HepG2 (cell line): ENCODE measurements around the gene SDK1. TPM values are rescaled to one million over a fixed set of nuclear protein-coding genes. Genes with fewer than 3 reads are reported as not detected.

Experiments
- ATAC-seq: fragments of 200-7000 bp; cut with Tn5 transposase; 3 replicates; pipeline ENCODE4 v1.9.1; 2020; ENCODE audit warnings: mild to moderate bottlenecking, moderate library complexity
- BruUV-seq: library from RNA; stranded (reverse); fragments of 400-500 nt; replicated peaks from 2 replicates; lab custom pipeline; 2021; lab: Mats Ljungman, UMichigan
- CTCF ChIA-PET: fragments of 300-600 bp; formaldehyde crosslinking; extraction: SDS; loops from one replicate; lab custom pipeline; 2021; ENCODE audit warnings: low total read pairs, inconsistent platforms, low intra/inter-chr PET ratio; lab: Yijun Ruan, JAX
- POLR2A ChIA-PET: fragments of 350-600 bp; sonication (Branson Sonifier 250); formaldehyde crosslinking; loops from one replicate; lab custom pipeline; 2020; ENCODE audit warnings: antibody characterized with exemption, inconsistent platforms; lab: Yijun Ruan, JAX
- DNase-seq: peaks from one replicate; pipeline ENCODE4 v3.0.0-alpha.2; 2015; ENCODE audit warnings: low spot score
- FAIRE-seq: peaks from 3 replicates; lab custom pipeline; 2011; peaks lifted over from hg19 to GRCh38; lab: Jason Lieb, UNC
- H2AFZ ChIP-seq: one replicate; pipeline ENCODE4 v1.6.1; 2011; ENCODE audit warnings: low read length, inconsistent platforms
- H3K27ac ChIP-seq: fragments of 300-600 bp; 3 replicates; pipeline ENCODE4 v1.8.0; 2011; ENCODE audit warnings: mixed run types, mild to moderate bottlenecking, mixed read lengths, low read length, inconsistent platforms; ENCODE audit not compliant: insufficient read depth; ENCODE audit errors: extremely low read length
- H3K27me3 ChIP-seq, 2 experiments: fragments of 200-600 bp in 1 of 2; 2 replicates in 1 of 2; 3 replicates in 1 of 2; pipeline versions ENCODE4 v1.6.0 to v1.8.0; 2011; ENCODE audit warnings: low read length in 2 of 2, mild to moderate bottlenecking in 2 of 2, moderate library complexity in 2 of 2, inconsistent platforms in 1 of 2; ENCODE audit not compliant: insufficient read depth in 2 of 2, control insufficient read depth in 1 of 2
- H3K36me3 ChIP-seq, 2 experiments: fragments of 200-600 bp in 1 of 2; replicated peaks in 1 of 2; 2 replicates in 1 of 2; 3 replicates in 1 of 2; pipeline versions ENCODE4 v1.5.1 to v1.8.0; 2011; ENCODE audit warnings: low read length in 2 of 2, inconsistent platforms in 1 of 2; ENCODE audit not compliant: insufficient read depth in 2 of 2, control insufficient read depth in 1 of 2
- H3K4me1 ChIP-seq: 2 replicates; pipeline ENCODE4 v1.5.1; 2012; ENCODE audit warnings: low read length, inconsistent platforms; ENCODE audit not compliant: insufficient read depth
- H3K4me2 ChIP-seq: 2 replicates; pipeline ENCODE4 v1.6.0; 2011; ENCODE audit warnings: low read depth, low read length, inconsistent platforms
- H3K4me3 ChIP-seq, 3 experiments: fragments of 200-600 bp in 1 of 3; sonication (generic), shearing (Covaris generic) in 1 of 3; replicated peaks in 1 of 3; 2 replicates each; pipeline ENCODE4 v1.5.1; 2011 to 2016; ENCODE audit warnings: low read length in 3 of 3, inconsistent platforms in 2 of 3, low read depth in 2 of 3, mild to moderate bottlenecking in 2 of 3, control low read depth in 1 of 3, mixed read lengths in 1 of 3; ENCODE audit not compliant: insufficient read depth in 1 of 3
- H3K79me2 ChIP-seq: one replicate; pipeline ENCODE4 v1.6.1; 2011; ENCODE audit warnings: low read length, inconsistent platforms; ENCODE audit not compliant: insufficient read depth
- H3K9ac ChIP-seq: 2 replicates; pipeline ENCODE4 v1.6.0; 2011; ENCODE audit warnings: mild to moderate bottlenecking, low read depth, low read length, inconsistent platforms; ENCODE audit not compliant: insufficient read depth
- H3K9me3 ChIP-seq: 2 replicates; pipeline ENCODE4 v1.5.1; 2012; ENCODE audit warnings: mild to moderate bottlenecking, low read length
- H4K20me1 ChIP-seq: 2 replicates; pipeline ENCODE4 v1.6.0; 2011; ENCODE audit warnings: inconsistent platforms, mild to moderate bottlenecking, low read length, moderate library complexity; ENCODE audit not compliant: insufficient read depth
- ATF1 ChIP-seq: IDR thresholded peaks from 2 replicates; pipeline ENCODE4 v1.6.1; 2016; ENCODE audit warnings: mild to moderate bottlenecking, control low read depth
- ELF1 ChIP-seq: sonication (generic); formaldehyde crosslinking; IDR thresholded peaks from 2 replicates; pipeline ENCODE4 v1.4.0; 2020; ENCODE audit warnings: missing genetic modification reagents
- REXO4 ChIP-seq: sonication (generic); formaldehyde crosslinking; IDR thresholded peaks from 2 replicates; pipeline ENCODE4 v1.8.0; 2022; ENCODE audit warnings: missing genetic modification reagents, mild to moderate bottlenecking, borderline replicate concordance
- TSC22D2 ChIP-seq: sonication (generic); formaldehyde crosslinking; IDR thresholded peaks from 2 replicates; pipeline ENCODE4 v1.5.1; 2020; ENCODE audit warnings: missing genetic modification reagents, mild to moderate bottlenecking, borderline replicate concordance
- ZC3H13 ChIP-seq: sonication (generic); formaldehyde crosslinking; IDR thresholded peaks from 2 replicates; pipeline ENCODE4 v1.8.1; 2023; ENCODE audit warnings: mild to moderate bottlenecking, missing genetic modification reagents, moderate library complexity
- ZFP91 ChIP-seq: sonication (generic); formaldehyde crosslinking; IDR thresholded peaks from 2 replicates; pipeline ENCODE4 v1.9.0; 2022; ENCODE audit warnings: missing genetic modification reagents, mild to moderate bottlenecking, borderline replicate concordance
- WGBS: methylation state at CpG from one replicate; pipeline ENCODE4 v1.1.6; 2017; ENCODE audit warnings: low lambda C conversion rate; 5-methylcytosine and 5-hydroxymethylcytosine counted together
- in situ Hi-C: cut with HindIII; loops from 2 replicates; pipeline ENCODE4 v1.10.0; 2017; ENCODE audit warnings: low pct_unique_long_range_greater_than_20kb; ENCODE audit not compliant: extremely low pct_ligation_motif_present
- intact Hi-C: fragments of 100-400 bp; cut with micrococcal nuclease; formaldehyde crosslinking; loops from one replicate; pipeline ENCODE4 v1.10.0; 2022; ENCODE audit not compliant: unreplicated experiment
- polyA plus RNA-seq, 8 experiments: library from polyadenylated mRNA; depleted of rRNA in 3 of 8; stranded (reverse) in 7 of 8; unstranded in 1 of 8; fragments of >200 nt; fragmentation: Illumina TruSeq in 4 of 8; extraction: Trizol in 4 of 8; gene quantifications; 2 replicates each; pipeline versions ENCODE4 v1.2.1 to v1.2.3, GENCODE V29; 2011 to 2016; ENCODE audit warnings: low read depth in 4 of 8, missing spikeins in 1 of 8, mixed read lengths in 1 of 8; ENCODE audit not compliant: insufficient read depth in 1 of 8
- total RNA-seq, 5 experiments: library from RNA; depleted of rRNA; stranded (reverse); fragments of >200 nt; fragmentation: Illumina TruSeq; extraction: Trizol; gene quantifications; 2 replicates each; pipeline ENCODE4 v1.2.3, GENCODE V29; 2016; ENCODE audit warnings: low read depth in 1 of 5
- TF ChIP-seq, protein P1 (sequence below): sonication (generic); formaldehyde crosslinking; IDR thresholded peaks from 2 replicates; pipeline ENCODE4 v1.5.0; 2020; ENCODE audit warnings: missing genetic modification reagents, mild to moderate bottlenecking, borderline replicate concordance
- TF ChIP-seq, protein P2 (sequence below): sonication (generic); formaldehyde crosslinking; IDR thresholded peaks from 2 replicates; pipeline ENCODE4 v1.4.0; 2020; ENCODE audit warnings: missing genetic modification reagents

The SDK1 gene
- total and polyA plus RNA-seq, 2 of the 13 experiments (the other 11 are each of a cell fraction or from before 2014, with no cell fraction given), result 0.35 to 2.4 TPM

- no TSS peak for BruUV-seq
- H3K4me2 ChIP-seq, result no peak overlapping the region
- in situ Hi-C loops, result no loop called here
- DNase-seq (no peak), FAIRE-seq (no peak)
- H4K20me1 ChIP-seq, result no peaks in the 10 kb centered on the region
- H3K27me3 ChIP-seq, result no peaks in the 10 kb centered on the region
- no peak overlapping the region for H2AFZ ChIP-seq
- no peaks in the 10 kb centered on the region for H3K36me3 ChIP-seq
- no peaks in the 10 kb centered on the region for H3K9me3 ChIP-seq
- no peak overlapping the region for H3K27ac ChIP-seq
- TF ChIP-seq, protein P1, sequence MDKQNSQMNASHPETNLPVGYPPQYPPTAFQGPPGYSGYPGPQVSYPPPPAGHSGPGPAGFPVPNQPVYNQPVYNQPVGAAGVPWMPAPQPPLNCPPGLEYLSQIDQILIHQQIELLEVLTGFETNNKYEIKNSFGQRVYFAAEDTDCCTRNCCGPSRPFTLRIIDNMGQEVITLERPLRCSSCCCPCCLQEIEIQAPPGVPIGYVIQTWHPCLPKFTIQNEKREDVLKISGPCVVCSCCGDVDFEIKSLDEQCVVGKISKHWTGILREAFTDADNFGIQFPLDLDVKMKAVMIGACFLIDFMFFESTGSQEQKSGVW (CRISPR knock-in tag), result no peak
- TF ChIP-seq ATF1 (CRISPR knock-in tag), result no peak
- TF ChIP-seq, all 625 proteins: peak for 0
- Histone ChIP-seq H3K9ac (no peak overlapping the region), H3K79me2 (no peaks in the 10 kb centered on the region), H3K4me3 (no peak overlapping the region), H3K4me1 (peaks cover 19% of the 10 kb centered on the region)
- intact Hi-C loops, result no loop called here
- 73% methylated on average over 6 of the region's 6 CpGs for WGBS
- ATAC-seq, result no peak
- CTCF ChIA-PET, result no interaction called here
- POLR2A ChIA-PET, result no interaction called here
These were observed 858.9 kb downstream of the SDK1 start for GRCh38 chr7:4159761-4160554.

DNA sequence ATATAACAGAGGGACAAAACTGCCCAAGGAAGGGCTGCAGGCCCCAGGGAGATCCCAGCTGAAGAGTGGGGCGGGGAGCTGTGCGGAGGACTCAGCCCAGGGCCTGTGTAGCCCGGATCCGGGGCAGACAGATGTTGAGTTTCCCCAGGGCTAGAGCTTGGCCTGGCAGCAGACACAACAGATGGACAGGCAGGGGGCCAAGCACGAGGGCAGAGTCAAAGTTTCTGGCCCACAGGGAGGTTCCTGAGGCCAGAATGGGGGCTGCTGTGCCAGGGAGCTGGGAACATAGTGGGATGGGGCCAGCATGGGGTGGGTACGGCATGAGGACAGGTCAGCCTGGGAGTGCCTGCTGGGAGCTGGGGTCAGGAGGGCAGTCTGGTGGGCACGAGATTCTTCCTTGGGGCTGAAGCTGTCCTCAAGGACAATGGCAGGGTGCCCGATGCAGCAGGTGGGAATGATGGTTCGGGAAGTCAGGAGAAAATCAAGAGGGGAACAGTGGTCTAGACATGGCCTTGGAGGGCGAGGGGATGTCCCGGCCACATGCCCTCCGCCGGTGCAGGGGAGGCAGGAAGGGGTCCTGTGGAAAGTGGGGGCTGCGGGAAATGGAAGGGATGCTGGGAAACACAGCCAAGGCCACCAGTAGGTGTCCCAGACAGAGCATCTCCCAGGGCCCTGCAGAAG is 862.0 kb downstream of the SDK1 start:
- Histone ChIP-seq H3K4me1 (no peaks in the 10 kb centered on the region), H3K36me3 (no peaks in the 10 kb centered on the region), H3K4me3 (no peak overlapping the region), H2AFZ (no peak overlapping the region), H3K27me3 (no peaks in the 10 kb centered on the region), H3K9ac (no peak overlapping the region), H3K79me2 (no peaks in the 10 kb centered on the region), H3K9me3 (no peaks in the 10 kb centered on the region), H3K4me2 (no peak overlapping the region), H3K27ac (no peak overlapping the region), H4K20me1 (no peaks in the 10 kb centered on the region)
- no peak for FAIRE-seq
- ChIA-PET POLR2A (no interaction called here), CTCF (no interaction called here)
- no TSS peak for BruUV-seq
- 84% methylated on average over 11 of the region's 14 CpGs for WGBS
- in situ Hi-C loops, result no loop called here
- no peak for ATAC-seq
- no peak for DNase-seq
- intact Hi-C loops, result no loop called here
- TF ChIP-seq ZC3H13 (CRISPR knock-in tag) (no peak), ZFP91 (CRISPR knock-in tag) (no peak), TSC22D2 (CRISPR knock-in tag) (no peak), REXO4 (CRISPR knock-in tag) (no peak), ELF1 (CRISPR knock-in tag) (no peak)
- TF ChIP-seq, protein P2, sequence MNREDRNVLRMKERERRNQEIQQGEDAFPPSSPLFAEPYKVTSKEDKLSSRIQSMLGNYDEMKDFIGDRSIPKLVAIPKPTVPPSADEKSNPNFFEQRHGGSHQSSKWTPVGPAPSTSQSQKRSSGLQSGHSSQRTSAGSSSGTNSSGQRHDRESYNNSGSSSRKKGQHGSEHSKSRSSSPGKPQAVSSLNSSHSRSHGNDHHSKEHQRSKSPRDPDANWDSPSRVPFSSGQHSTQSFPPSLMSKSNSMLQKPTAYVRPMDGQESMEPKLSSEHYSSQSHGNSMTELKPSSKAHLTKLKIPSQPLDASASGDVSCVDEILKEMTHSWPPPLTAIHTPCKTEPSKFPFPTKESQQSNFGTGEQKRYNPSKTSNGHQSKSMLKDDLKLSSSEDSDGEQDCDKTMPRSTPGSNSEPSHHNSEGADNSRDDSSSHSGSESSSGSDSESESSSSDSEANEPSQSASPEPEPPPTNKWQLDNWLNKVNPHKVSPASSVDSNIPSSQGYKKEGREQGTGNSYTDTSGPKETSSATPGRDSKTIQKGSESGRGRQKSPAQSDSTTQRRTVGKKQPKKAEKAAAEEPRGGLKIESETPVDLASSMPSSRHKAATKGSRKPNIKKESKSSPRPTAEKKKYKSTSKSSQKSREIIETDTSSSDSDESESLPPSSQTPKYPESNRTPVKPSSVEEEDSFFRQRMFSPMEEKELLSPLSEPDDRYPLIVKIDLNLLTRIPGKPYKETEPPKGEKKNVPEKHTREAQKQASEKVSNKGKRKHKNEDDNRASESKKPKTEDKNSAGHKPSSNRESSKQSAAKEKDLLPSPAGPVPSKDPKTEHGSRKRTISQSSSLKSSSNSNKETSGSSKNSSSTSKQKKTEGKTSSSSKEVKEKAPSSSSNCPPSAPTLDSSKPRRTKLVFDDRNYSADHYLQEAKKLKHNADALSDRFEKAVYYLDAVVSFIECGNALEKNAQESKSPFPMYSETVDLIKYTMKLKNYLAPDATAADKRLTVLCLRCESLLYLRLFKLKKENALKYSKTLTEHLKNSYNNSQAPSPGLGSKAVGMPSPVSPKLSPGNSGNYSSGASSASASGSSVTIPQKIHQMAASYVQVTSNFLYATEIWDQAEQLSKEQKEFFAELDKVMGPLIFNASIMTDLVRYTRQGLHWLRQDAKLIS, result no peak
